HepG2 (cell line): ENCODE results near the gene PPP1R14D. TPM values are rescaled to one million over a fixed set of nuclear protein-coding genes. Genes with fewer than 3 reads are reported as not detected.

Source experiments
- ATAC-seq: fragments of 200-7000 bp; cut with Tn5 transposase; 3 replicates; pipeline ENCODE4 v1.9.1; 2020; ENCODE audit warnings: mild to moderate bottlenecking, moderate library complexity
- BruUV-seq: library from RNA; stranded (reverse); fragments of 400-500 nt; replicated peaks from 2 replicates; lab custom pipeline; 2021; lab: Mats Ljungman, UMichigan
- CTCF ChIA-PET: fragments of 300-600 bp; formaldehyde crosslinking; extraction: SDS; loops from one replicate; lab custom pipeline; 2021; ENCODE audit warnings: low total read pairs, inconsistent platforms, low intra/inter-chr PET ratio; lab: Yijun Ruan, JAX
- POLR2A ChIA-PET: fragments of 350-600 bp; sonication (Branson Sonifier 250); formaldehyde crosslinking; loops from one replicate; lab custom pipeline; 2020; ENCODE audit warnings: antibody characterized with exemption, inconsistent platforms; lab: Yijun Ruan, JAX
- DNase-seq: peaks from one replicate; pipeline ENCODE4 v3.0.0-alpha.2; 2015; ENCODE audit warnings: low spot score
- FAIRE-seq: peaks from 3 replicates; lab custom pipeline; 2011; peaks lifted over from hg19 to GRCh38; lab: Jason Lieb, UNC
- H2AFZ ChIP-seq: one replicate; pipeline ENCODE4 v1.6.1; 2011; ENCODE audit warnings: low read length, inconsistent platforms
- H3K27ac ChIP-seq: fragments of 300-600 bp; 3 replicates; pipeline ENCODE4 v1.8.0; 2011; ENCODE audit warnings: mixed run types, mild to moderate bottlenecking, mixed read lengths, low read length, inconsistent platforms; ENCODE audit not compliant: insufficient read depth; ENCODE audit errors: extremely low read length
- H3K27me3 ChIP-seq, 2 experiments: fragments of 200-600 bp in 1 of 2; 2 replicates in 1 of 2; 3 replicates in 1 of 2; pipeline versions ENCODE4 v1.6.0 to v1.8.0; 2011; ENCODE audit warnings: low read length in 2 of 2, mild to moderate bottlenecking in 2 of 2, moderate library complexity in 2 of 2, inconsistent platforms in 1 of 2; ENCODE audit not compliant: insufficient read depth in 2 of 2, control insufficient read depth in 1 of 2
- H3K36me3 ChIP-seq, 2 experiments: fragments of 200-600 bp in 1 of 2; replicated peaks in 1 of 2; 2 replicates in 1 of 2; 3 replicates in 1 of 2; pipeline versions ENCODE4 v1.5.1 to v1.8.0; 2011; ENCODE audit warnings: low read length in 2 of 2, inconsistent platforms in 1 of 2; ENCODE audit not compliant: insufficient read depth in 2 of 2, control insufficient read depth in 1 of 2
- H3K4me1 ChIP-seq: 2 replicates; pipeline ENCODE4 v1.5.1; 2012; ENCODE audit warnings: low read length, inconsistent platforms; ENCODE audit not compliant: insufficient read depth
- H3K4me2 ChIP-seq: 2 replicates; pipeline ENCODE4 v1.6.0; 2011; ENCODE audit warnings: low read depth, low read length, inconsistent platforms
- H3K4me3 ChIP-seq, 3 experiments: fragments of 200-600 bp in 1 of 3; sonication (generic), shearing (Covaris generic) in 1 of 3; replicated peaks in 1 of 3; 2 replicates each; pipeline ENCODE4 v1.5.1; 2011 to 2016; ENCODE audit warnings: low read length in 3 of 3, inconsistent platforms in 2 of 3, low read depth in 2 of 3, mild to moderate bottlenecking in 2 of 3, control low read depth in 1 of 3, mixed read lengths in 1 of 3; ENCODE audit not compliant: insufficient read depth in 1 of 3
- H3K79me2 ChIP-seq: one replicate; pipeline ENCODE4 v1.6.1; 2011; ENCODE audit warnings: low read length, inconsistent platforms; ENCODE audit not compliant: insufficient read depth
- H3K9ac ChIP-seq: 2 replicates; pipeline ENCODE4 v1.6.0; 2011; ENCODE audit warnings: mild to moderate bottlenecking, low read depth, low read length, inconsistent platforms; ENCODE audit not compliant: insufficient read depth
- H3K9me3 ChIP-seq: 2 replicates; pipeline ENCODE4 v1.5.1; 2012; ENCODE audit warnings: mild to moderate bottlenecking, low read length
- H4K20me1 ChIP-seq: 2 replicates; pipeline ENCODE4 v1.6.0; 2011; ENCODE audit warnings: inconsistent platforms, mild to moderate bottlenecking, low read length, moderate library complexity; ENCODE audit not compliant: insufficient read depth
- IRX3 ChIP-seq: sonication (generic); formaldehyde crosslinking; IDR thresholded peaks from 2 replicates; pipeline ENCODE4 v1.8.1; 2023; ENCODE audit warnings: mild to moderate bottlenecking, low read depth, missing genetic modification reagents, borderline replicate concordance
- SP5 ChIP-seq: IDR thresholded peaks from 2 replicates; pipeline ENCODE4 v1.6.1; 2016; ENCODE audit warnings: low read depth, borderline replicate concordance
- SRSF1 ChIP-seq: fragments of 200-400 bp; formaldehyde crosslinking; optimal IDR thresholded peaks from 2 replicates; pipeline ENCODE3; 2017; ENCODE audit warnings: mild to moderate bottlenecking, low read depth, low read length, moderate library complexity
- TOPORS ChIP-seq: sonication (generic); formaldehyde crosslinking; IDR thresholded peaks from 2 replicates; pipeline ENCODE4 v1.8.0; 2023; ENCODE audit warnings: mild to moderate bottlenecking, missing genetic modification reagents
- ZFP36L1 ChIP-seq: sonication (generic); formaldehyde crosslinking; IDR thresholded peaks from 2 replicates; pipeline ENCODE4 v1.8.0; 2022; ENCODE audit warnings: mild to moderate bottlenecking, missing genetic modification reagents, moderate library complexity
- ZFP37 ChIP-seq: sonication (generic); formaldehyde crosslinking; IDR thresholded peaks from 2 replicates; pipeline ENCODE4 v1.4.0; 2020; ENCODE audit warnings: missing genetic modification reagents, borderline replicate concordance
- ZNF101 ChIP-seq: sonication (generic); formaldehyde crosslinking; IDR thresholded peaks from 2 replicates; pipeline ENCODE4 v1.4.0; 2020; ENCODE audit warnings: mild to moderate bottlenecking, low read depth, missing genetic modification reagents, borderline replicate concordance
- ZNF30 ChIP-seq: sonication (generic); formaldehyde crosslinking; IDR thresholded peaks from 2 replicates; pipeline ENCODE4 v1.5.0; 2020; ENCODE audit warnings: mild to moderate bottlenecking, missing genetic modification reagents
- ZNF441 ChIP-seq: sonication (generic); formaldehyde crosslinking; IDR thresholded peaks from 2 replicates; pipeline ENCODE4 v1.7.0; 2021; ENCODE audit warnings: missing genetic modification reagents, borderline replicate concordance
- ZNF850 ChIP-seq: sonication (generic); formaldehyde crosslinking; conservative IDR thresholded peaks from 2 replicates; pipeline ENCODE4 v1.9.0; 2021; ENCODE audit warnings: mild to moderate bottlenecking, missing genetic modification reagents
- WGBS: methylation state at CpG from one replicate; pipeline ENCODE4 v1.1.6; 2017; ENCODE audit warnings: low lambda C conversion rate; 5-methylcytosine and 5-hydroxymethylcytosine counted together
- in situ Hi-C: cut with HindIII; loops from 2 replicates; pipeline ENCODE4 v1.10.0; 2017; ENCODE audit warnings: low pct_unique_long_range_greater_than_20kb; ENCODE audit not compliant: extremely low pct_ligation_motif_present
- intact Hi-C: fragments of 100-400 bp; cut with micrococcal nuclease; formaldehyde crosslinking; loops from one replicate; pipeline ENCODE4 v1.10.0; 2022; ENCODE audit not compliant: unreplicated experiment
- polyA plus RNA-seq, 8 experiments: library from polyadenylated mRNA; depleted of rRNA in 3 of 8; stranded (reverse) in 7 of 8; unstranded in 1 of 8; fragments of >200 nt; fragmentation: Illumina TruSeq in 4 of 8; extraction: Trizol in 4 of 8; gene quantifications; 2 replicates each; pipeline versions ENCODE4 v1.2.1 to v1.2.3, GENCODE V29; 2011 to 2016; ENCODE audit warnings: low read depth in 4 of 8, missing spikeins in 1 of 8, mixed read lengths in 1 of 8; ENCODE audit not compliant: insufficient read depth in 1 of 8
- total RNA-seq, 5 experiments: library from RNA; depleted of rRNA; stranded (reverse); fragments of >200 nt; fragmentation: Illumina TruSeq; extraction: Trizol; gene quantifications; 2 replicates each; pipeline ENCODE4 v1.2.3, GENCODE V29; 2016; ENCODE audit warnings: low read depth in 1 of 5
- TF ChIP-seq, protein P1 (sequence below): IDR thresholded peaks from 2 replicates; pipeline ENCODE4 v1.6.1; 2016; ENCODE audit warnings: mild to moderate bottlenecking, missing biosample characterization, missing genetic modification reagents
- TF ChIP-seq, protein P2 (sequence below): sonication (generic); formaldehyde crosslinking; IDR thresholded peaks from 2 replicates; pipeline ENCODE4 v1.4.0; 2020; ENCODE audit warnings: mild to moderate bottlenecking, missing genetic modification reagents

The PPP1R14D gene
- total and polyA plus RNA-seq, 2 of the 13 experiments (the other 11 are each of a cell fraction or from before 2014, with no cell fraction given): 0.53 to 0.55 TPM

DNA sequence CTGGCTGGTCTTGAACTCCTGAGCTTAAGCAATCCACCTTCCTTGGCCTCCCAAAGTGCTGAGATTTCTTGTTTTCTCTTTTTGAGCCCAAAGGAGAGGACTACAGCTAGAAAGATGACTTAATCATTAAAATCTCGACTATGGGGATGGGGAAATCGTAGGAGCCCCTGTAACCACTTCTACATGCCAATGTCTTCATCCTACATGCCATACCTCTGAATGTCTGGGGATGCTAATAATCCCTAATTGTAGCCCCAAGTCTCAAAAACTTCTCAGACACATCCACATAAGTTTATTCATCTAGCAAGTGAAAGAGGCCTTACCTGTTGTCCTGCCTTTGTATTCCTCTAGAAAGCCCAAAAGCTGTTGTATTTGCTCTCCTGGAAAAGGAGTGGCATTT lies 49.2 kb upstream of the PPP1R14D start:
- peaks cover 0 to 10% of the 10 kb centered on the region in 2 experiments; a peak in 2 of 5 replicates for H3K27me3 ChIP-seq
- ChIA-PET CTCF (no interaction called here), POLR2A (interaction anchor here (0.8 kb wide), 1 partner anchor 13 kb away, joined by 3 read pairs; no protein-coding TSS in a partner anchor)
- no peak overlapping the region for H3K9ac ChIP-seq
- DNase-seq (no peak), ATAC-seq (no peak), FAIRE-seq (no peak)
- no peaks in the 10 kb centered on the region for H3K79me2 ChIP-seq
- H2AFZ ChIP-seq: no peak overlapping the region
- in situ Hi-C loops (no loop called here), intact Hi-C loops (no loop called here)
- H3K4me1 ChIP-seq: peaks cover 14% of the 10 kb centered on the region
- TF ChIP-seq ZNF441 (CRISPR knock-in tag) (0 out of 2 replicates have a peak, but pooled peaks have one; percentile 29), ZNF30 (CRISPR knock-in tag) (no peak), IRX3 (CRISPR knock-in tag) (no peak), TOPORS (no peak)
- no peaks in the 10 kb centered on the region for H3K9me3 ChIP-seq
- no TSS peak for BruUV-seq
- H3K4me3 ChIP-seq: no peak overlapping the region
- H4K20me1 ChIP-seq: no peaks in the 10 kb centered on the region
- H3K27ac ChIP-seq: no peak overlapping the region
- no peaks in the 10 kb centered on the region for H3K36me3 ChIP-seq
- no peak overlapping the region for H3K4me2 ChIP-seq
- 0% methylated on average over 2 of the region's 2 CpGs for WGBS

DNA sequence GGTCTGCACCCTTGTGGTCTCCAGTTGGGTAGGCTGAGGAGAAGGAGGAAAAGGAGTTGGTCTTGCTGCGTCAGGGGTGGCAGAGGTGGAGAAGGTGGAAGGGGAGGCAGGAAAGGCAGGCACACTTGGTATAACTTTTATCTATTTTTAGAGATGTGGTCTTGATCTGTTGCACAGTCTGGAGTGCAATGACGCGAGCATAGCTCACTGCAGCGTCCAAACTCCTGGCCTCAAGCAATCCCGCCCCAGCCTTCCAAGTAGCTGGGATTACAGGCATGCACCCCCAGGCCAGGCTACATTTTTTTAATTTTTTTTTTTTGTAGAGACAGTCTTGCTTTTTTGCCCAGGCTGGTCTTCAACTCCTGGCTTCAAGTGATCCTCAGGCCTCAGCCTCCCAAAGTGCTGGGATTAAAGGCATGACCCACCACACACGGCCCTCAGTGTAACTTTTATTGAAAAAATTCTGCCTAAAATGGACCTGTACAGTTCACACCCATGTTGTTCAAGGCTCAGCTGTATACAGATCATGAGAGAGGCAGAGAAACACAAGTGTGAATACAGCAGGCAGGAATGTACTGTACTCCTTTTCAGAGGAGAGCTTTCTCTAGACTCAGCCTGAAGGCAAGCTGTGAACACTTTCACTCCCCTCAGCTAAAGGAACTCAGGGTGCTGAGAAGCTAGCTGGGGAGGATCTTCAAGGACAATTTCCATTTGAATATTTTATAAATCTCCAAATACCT lies 47.7 kb upstream of the PPP1R14D start:
- intact Hi-C loops (no loop called here), in situ Hi-C loops (no loop called here)
- CTCF ChIA-PET: no interaction called here
- ATAC-seq (no peak), FAIRE-seq (no peak), DNase-seq (no peak)
- BruUV-seq: no TSS peak
- POLR2A ChIA-PET: no interaction called here
- Histone ChIP-seq H3K9ac (no peak overlapping the region), H3K79me2 (no peaks in the 10 kb centered on the region), H3K4me1 (peaks cover 25% of the 10 kb centered on the region), H2AFZ (no peak overlapping the region), H4K20me1 (no peaks in the 10 kb centered on the region), H3K9me3 (no peaks in the 10 kb centered on the region), H3K27ac (no peak overlapping the region), H3K4me2 (no peak overlapping the region), H3K36me3 (no peaks in the 10 kb centered on the region), H3K27me3 (peaks cover 0 to 18% of the 10 kb centered on the region in 2 experiments; a peak in 2 of 5 replicates), H3K4me3 (no peak overlapping the region)
- 53% methylated on average over 6 of the region's 6 CpGs for WGBS
- TF ChIP-seq SP5 (no peak), SRSF1 (no peak), ZNF101 (CRISPR knock-in tag) (no peak), ZFP37 (no peak), ZNF850 (no peak), ZFP36L1 (CRISPR knock-in tag) (no peak)
- TF ChIP-seq, protein P1, sequence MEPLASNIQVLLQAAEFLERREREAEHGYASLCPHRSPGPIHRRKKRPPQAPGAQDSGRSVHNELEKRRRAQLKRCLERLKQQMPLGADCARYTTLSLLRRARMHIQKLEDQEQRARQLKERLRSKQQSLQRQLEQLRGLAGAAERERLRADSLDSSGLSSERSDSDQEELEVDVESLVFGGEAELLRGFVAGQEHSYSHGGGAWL (CRISPR knock-in tag): no peak
- TF ChIP-seq, protein P2, sequence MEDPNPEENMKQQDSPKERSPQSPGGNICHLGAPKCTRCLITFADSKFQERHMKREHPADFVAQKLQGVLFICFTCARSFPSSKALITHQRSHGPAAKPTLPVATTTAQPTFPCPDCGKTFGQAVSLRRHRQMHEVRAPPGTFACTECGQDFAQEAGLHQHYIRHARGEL (CRISPR knock-in tag): no peak
